CD8-positive, alpha-beta memory T cell (primary cell): ENCODE results near the gene PDCD2L. TPM values are rescaled to one million over a fixed set of nuclear protein-coding genes. Genes with fewer than 3 reads are reported as not detected.
A peak's percentile ranks its signal among the peaks of the same experiment; 100 is the strongest.

Experiments used
- CTCF ChIA-PET: fragments of 350-600 bp; sonication (Branson Sonifier 250); formaldehyde crosslinking; loops from one replicate; lab custom pipeline; 2021; ENCODE audit warnings: antibody characterized with exemption; lab: Charles Lee
- POLR2A ChIA-PET: fragments of 350-600 bp; sonication (Branson Sonifier 250); formaldehyde crosslinking; loops from one replicate; lab custom pipeline; 2021; ENCODE audit warnings: antibody characterized with exemption; lab: Charles Lee
- DNase-seq, 5 donors: peaks; one replicate each; pipeline versions ENCODE4 v3.0.0 to v3.0.0-alpha.2; 2020 to 2022; ENCODE audit warnings: mixed read lengths in 1 of 5
- H3K27ac ChIP-seq: one replicate; pipeline ENCODE4 v1.7.0; 2013; ENCODE audit warnings: low read depth, mild to moderate bottlenecking, low read length, moderate library complexity
- H3K27me3 ChIP-seq: 2 replicates; pipeline ENCODE4 v1.7.0; 2013; ENCODE audit warnings: low read length, mild to moderate bottlenecking; ENCODE audit not compliant: insufficient read depth, poor library complexity, severe bottlenecking
- H3K36me3 ChIP-seq: 2 replicates; pipeline ENCODE4 v1.7.0; 2013; ENCODE audit warnings: mild to moderate bottlenecking, low read length, moderate library complexity; ENCODE audit not compliant: insufficient read depth
- H3K4me1 ChIP-seq: 2 replicates; pipeline ENCODE4 v1.7.0; 2013; ENCODE audit warnings: mild to moderate bottlenecking, low read length, moderate library complexity; ENCODE audit not compliant: insufficient read depth
- H3K4me3 ChIP-seq: 2 replicates; pipeline ENCODE4 v1.7.0; 2013; ENCODE audit warnings: mild to moderate bottlenecking, low read length
- H3K9me3 ChIP-seq: 2 replicates; pipeline ENCODE4 v1.7.0; 2013; ENCODE audit warnings: mild to moderate bottlenecking, low read length
- H3K27ac Mint-ChIP-seq, 8 donors: one replicate each; pipeline ENCODE4 v1.8.0; 2020 to 2021; ENCODE audit warnings: mixed read lengths in 8 of 8, mild to moderate bottlenecking in 6 of 8, inconsistent platforms in 3 of 8, moderate library complexity in 3 of 8
- H3K27me3 Mint-ChIP-seq, 2 donors: one replicate each; pipeline ENCODE4 v1.8.0; 2020 to 2021; ENCODE audit warnings: mixed read lengths in 2 of 2, mild to moderate bottlenecking in 1 of 2, moderate library complexity in 1 of 2
- H3K36me3 Mint-ChIP-seq, 3 donors: one replicate each; pipeline ENCODE4 v1.8.0; 2020 to 2021; ENCODE audit warnings: mixed read lengths in 3 of 3, inconsistent platforms in 1 of 3, mild to moderate bottlenecking in 1 of 3
- H3K4me1 Mint-ChIP-seq, 3 donors: one replicate each; pipeline ENCODE4 v1.8.0; 2020 to 2021; ENCODE audit warnings: mixed read lengths in 3 of 3, inconsistent platforms in 1 of 3, mild to moderate bottlenecking in 1 of 3
- H3K4me3 Mint-ChIP-seq, 7 donors: one replicate each; pipeline ENCODE4 v1.8.0; 2020 to 2021; ENCODE audit warnings: mixed read lengths in 7 of 7, mild to moderate bottlenecking in 6 of 7, moderate library complexity in 4 of 7, inconsistent platforms in 2 of 7
- H3K9me3 Mint-ChIP-seq, 5 donors: one replicate each; pipeline ENCODE4 v1.8.0; 2020 to 2022; ENCODE audit warnings: mixed read lengths in 5 of 5, mild to moderate bottlenecking in 3 of 5, moderate library complexity in 2 of 5, inconsistent platforms in 1 of 5
- polyA plus RNA-seq: library from polyadenylated mRNA; unstranded; fragments of 300-500 nt; fragmentation: Illumina TruSeq; gene quantifications from one replicate; pipeline ENCODE4 v1.2.3, GENCODE V29; 2021
- total RNA-seq, 2 experiments: library from RNA; stranded (reverse); gene quantifications; one replicate each; pipeline ENCODE4 v1.2.3, GENCODE V29; 2021

PDCD2L gene
- total and polyA plus RNA-seq, 3 experiments from 2014 or later: 19.9 to 46.2 (median 40.0) TPM

DNA sequence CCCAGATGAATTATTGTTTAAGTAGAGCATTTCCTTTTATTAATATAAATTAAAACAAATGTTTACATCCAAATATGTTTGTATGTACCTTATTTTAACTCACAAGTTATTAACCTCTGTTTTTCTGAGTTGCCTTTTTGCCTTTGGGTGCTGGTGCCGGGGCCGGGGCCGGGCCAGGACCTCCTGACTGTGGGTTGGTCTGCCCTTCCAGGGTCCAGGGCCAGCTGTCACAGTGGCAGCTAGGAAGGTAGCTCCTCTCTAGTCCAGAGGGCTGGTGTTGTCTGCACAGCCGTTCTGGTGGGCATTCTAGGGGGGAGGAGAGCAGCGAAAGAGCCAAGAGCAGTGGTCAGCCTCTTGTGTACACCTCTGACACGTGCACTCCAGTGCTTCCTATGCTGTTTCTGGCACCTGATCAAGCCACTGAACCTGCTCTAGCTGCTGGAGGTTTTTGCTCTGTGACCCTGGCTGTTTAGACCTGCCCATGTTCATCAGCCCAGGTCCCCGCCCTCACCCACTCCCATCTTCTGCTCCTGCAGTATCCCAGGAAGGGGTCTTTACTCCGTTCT is 22.0 kb downstream of the PDCD2L start:
- no peaks in the 10 kb centered on the region for H3K27me3 Mint-ChIP-seq
- peaks cover 24 to 31% (median 29%) of the 10 kb centered on the region in 3 donors for H3K4me1 Mint-ChIP-seq
- no peaks in the 10 kb centered on the region for H3K9me3 ChIP-seq
- peaks cover 0 to 28% (median 2%) of the 10 kb centered on the region in 3 donors for H3K36me3 Mint-ChIP-seq
- no peak overlapping the region for H3K4me3 ChIP-seq
- CTCF ChIA-PET: interaction anchor here (1.1 to 2.4 kb wide), 2 partner anchors 67 to 648 kb away, joined by 3 to 7 read pairs; no protein-coding TSS in a partner anchor
- no peak for DNase-seq
- peaks cover 22% of the 10 kb centered on the region for H3K4me1 ChIP-seq
- POLR2A ChIA-PET: no interaction called here
- no peaks in the 10 kb centered on the region for H3K9me3 Mint-ChIP-seq
- H3K27me3 ChIP-seq: no peaks in the 10 kb centered on the region
- H3K27ac ChIP-seq: no peak overlapping the region
- peak overlapping the region in 3 of 8 donors; percentile 61 to 86 (median 75) for H3K27ac Mint-ChIP-seq
- H3K36me3 ChIP-seq: no peaks in the 10 kb centered on the region
- peak overlapping the region in 5 of 7 donors; percentile 5 to 56 (median 22) for H3K4me3 Mint-ChIP-seq

DNA sequence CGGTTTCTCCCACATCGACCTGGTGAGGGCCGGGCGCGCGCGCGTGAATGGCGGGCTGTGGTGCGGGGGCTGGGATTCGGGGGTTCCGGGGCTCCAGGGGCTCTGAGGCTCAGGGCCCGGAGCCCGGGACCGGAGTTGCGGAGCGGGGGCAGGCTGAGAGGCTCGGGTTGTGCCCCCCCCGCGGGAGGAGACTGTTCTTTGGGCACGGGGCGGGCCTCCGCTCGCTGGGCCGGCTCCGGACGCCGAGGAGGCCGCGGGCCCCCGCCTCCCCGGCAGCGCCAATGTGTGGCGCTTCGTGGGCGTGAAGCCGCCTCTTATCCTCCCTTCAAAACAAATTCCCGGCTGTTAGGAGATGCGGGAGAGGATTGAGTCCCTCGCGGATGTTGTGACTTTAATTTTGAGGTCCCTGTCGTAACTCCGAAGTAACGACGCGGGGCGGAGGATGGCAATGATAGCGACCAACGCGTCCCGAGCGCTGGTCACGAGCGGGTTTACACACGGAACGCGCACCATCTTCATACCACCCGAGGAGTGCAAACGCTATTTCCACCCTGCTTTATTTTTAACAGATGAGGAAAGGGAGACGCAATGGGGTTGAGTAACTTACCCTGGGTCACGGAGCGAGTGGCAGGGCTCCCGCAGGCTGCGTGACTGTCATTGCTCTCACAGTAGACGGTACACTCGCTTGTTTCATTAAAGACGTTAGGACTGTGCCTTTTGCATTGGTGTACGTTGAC is 24.5 kb downstream of the PDCD2L start:
- peaks cover 3% of the 10 kb centered on the region for H3K36me3 ChIP-seq

DNA sequence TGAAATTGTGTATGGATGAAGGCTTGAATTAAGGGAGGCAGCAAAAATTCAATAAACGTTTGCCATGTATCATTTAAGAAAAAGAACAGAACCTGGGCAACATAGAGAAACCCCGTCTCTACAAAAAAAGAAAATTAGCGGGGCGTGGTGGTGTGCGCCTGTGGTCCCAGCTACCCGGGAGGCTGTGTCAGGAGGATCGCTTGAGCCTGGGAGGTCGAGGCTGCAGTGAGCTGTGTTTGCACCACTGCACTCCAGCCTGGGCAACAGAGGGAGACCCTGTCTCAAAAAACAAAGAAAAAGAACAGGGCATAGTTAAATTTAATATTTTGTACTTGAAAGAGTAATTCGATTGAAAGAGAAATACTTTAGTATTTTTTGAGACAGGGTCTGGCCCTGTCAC is 25.4 kb downstream of the PDCD2L start:
- H3K36me3 ChIP-seq: peaks cover 10% of the 10 kb centered on the region
- CTCF ChIA-PET: interaction anchor here (1.4 to 1.7 kb wide), 2 partner anchors 9 to 28 kb away, joined by 4 read pairs; no protein-coding TSS in a partner anchor
- POLR2A ChIA-PET: no interaction called here
- H3K4me3 Mint-ChIP-seq: peak overlapping the region; percentile 97 to 99 (median 98)
- H3K27ac Mint-ChIP-seq: peak overlapping the region; percentile 72 to 97 (median 95)
- peaks cover 29% of the 10 kb centered on the region for H3K4me1 ChIP-seq
- no peaks in the 10 kb centered on the region for H3K9me3 Mint-ChIP-seq
- DNase-seq: no peak
- H3K4me1 Mint-ChIP-seq: peaks cover 34 to 52% (median 50%) of the 10 kb centered on the region in 3 donors
- peak overlapping the region; percentile 76 for H3K27ac ChIP-seq
- no peaks in the 10 kb centered on the region for H3K27me3 Mint-ChIP-seq
- H3K36me3 Mint-ChIP-seq: peaks cover 0 to 35% (median 2%) of the 10 kb centered on the region in 3 donors
- no peaks in the 10 kb centered on the region for H3K27me3 ChIP-seq
- no peaks in the 10 kb centered on the region for H3K9me3 ChIP-seq
- H3K4me3 ChIP-seq: peak overlapping the region; percentile 88

More for the DNA sequence above, 24.5 kb downstream of the PDCD2L start:
- Histone ChIP-seq H3K4me3 (peak overlapping the region; percentile 88), H3K27ac (peak overlapping the region; percentile 76), H3K9me3 (no peaks in the 10 kb centered on the region), H3K27me3 (no peaks in the 10 kb centered on the region), H3K4me1 (peaks cover 29% of the 10 kb centered on the region)
- no peaks in the 10 kb centered on the region for H3K9me3 Mint-ChIP-seq
- POLR2A ChIA-PET: interaction anchor here (0.6 to 1.1 kb wide), 4 partner anchors 24 to 975 kb away, joined by 3 to 6 read pairs (median 3); partner anchors contain the start of gene PDCD2L
- H3K4me1 Mint-ChIP-seq: peaks cover 29 to 48% (median 46%) of the 10 kb centered on the region in 3 donors
- peaks cover 0 to 35% (median 2%) of the 10 kb centered on the region in 3 donors for H3K36me3 Mint-ChIP-seq
- peak overlapping the region; percentile 97 to 99 (median 98) for H3K4me3 Mint-ChIP-seq
- CTCF ChIA-PET: interaction anchor here (1.6 to 2.4 kb wide), 2 partner anchors 19 to 70 kb away, joined by 3 to 7 read pairs; no protein-coding TSS in a partner anchor
- no peaks in the 10 kb centered on the region for H3K27me3 Mint-ChIP-seq
- peak overlapping the region; percentile 93 to 99 (median 97) for H3K27ac Mint-ChIP-seq
- DNase-seq: peak in 1 of 5 donors; percentile 60

DNA sequence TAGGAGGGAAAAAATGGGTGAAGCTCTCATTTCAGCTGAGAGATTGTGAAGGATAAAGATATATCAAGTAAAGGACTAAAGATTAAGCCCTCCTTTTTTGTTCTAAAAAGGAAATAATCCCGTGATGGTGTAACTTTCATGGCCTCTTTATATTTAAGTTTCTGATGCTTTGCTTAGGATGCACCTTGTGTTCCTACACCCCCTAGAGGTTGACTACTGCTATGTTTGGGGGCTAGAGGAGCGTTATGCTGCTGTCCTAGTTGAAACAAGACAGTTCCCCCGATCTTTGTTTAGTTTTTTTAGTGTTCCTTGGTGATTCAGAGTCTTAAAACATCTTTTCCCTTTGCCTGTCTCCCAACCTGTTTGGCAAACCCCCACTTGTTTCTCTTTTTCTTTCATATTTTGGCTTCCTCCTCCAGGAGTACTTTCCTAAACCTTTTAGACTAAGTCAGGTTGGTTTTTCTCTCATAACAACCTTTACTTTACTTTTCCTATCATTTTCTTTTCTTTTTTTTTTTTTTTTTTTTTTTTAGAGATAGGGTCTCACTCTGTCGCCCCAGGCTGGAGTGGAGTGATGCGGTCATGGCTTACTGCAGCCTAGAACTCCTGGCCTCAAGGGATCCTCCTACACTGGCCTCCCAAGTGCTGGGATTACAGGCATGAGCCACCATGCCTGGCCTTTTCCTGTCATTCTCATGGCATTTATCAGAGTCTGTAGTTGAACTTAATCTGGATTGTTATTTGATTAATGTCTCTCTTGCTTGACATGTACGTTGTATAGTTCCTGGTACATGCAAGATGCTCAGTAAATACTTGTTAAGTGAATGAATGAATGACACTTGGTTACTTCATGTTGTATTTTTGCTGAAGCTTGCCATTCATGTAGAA is 26.8 kb downstream of the PDCD2L start:
- Mint-ChIP-seq H3K4me1 (peaks cover 35 to 52% (median 50%) of the 10 kb centered on the region in 3 donors), H3K36me3 (peaks cover 0 to 43% (median 2%) of the 10 kb centered on the region in 3 donors), H3K4me3 (peak overlapping the region; percentile 1 to 99 (median 97)), H3K27ac (peak overlapping the region; percentile 62 to 87 (median 84)), H3K27me3 (no peaks in the 10 kb centered on the region), H3K9me3 (no peaks in the 10 kb centered on the region)
- peak in 4 of 5 donors; percentile 12 to 67 (median 54) for DNase-seq
- no peaks in the 10 kb centered on the region for H3K27me3 ChIP-seq
- H3K27ac ChIP-seq: no peak overlapping the region
- ChIA-PET CTCF (interaction anchor here (0.9 to 1.7 kb wide), 7 partner anchors 9 to 97 kb away, joined by 3 to 4 read pairs (median 3); no protein-coding TSS in a partner anchor), POLR2A (interaction anchor here (0.5 kb wide), 1 partner anchor 1711 kb away, joined by 3 read pairs; no protein-coding TSS in a partner anchor)
- peaks cover 29% of the 10 kb centered on the region for H3K4me1 ChIP-seq
- no peaks in the 10 kb centered on the region for H3K9me3 ChIP-seq
- H3K36me3 ChIP-seq: peaks cover 23% of the 10 kb centered on the region
- H3K4me3 ChIP-seq: peak overlapping the region; percentile 12

DNA sequence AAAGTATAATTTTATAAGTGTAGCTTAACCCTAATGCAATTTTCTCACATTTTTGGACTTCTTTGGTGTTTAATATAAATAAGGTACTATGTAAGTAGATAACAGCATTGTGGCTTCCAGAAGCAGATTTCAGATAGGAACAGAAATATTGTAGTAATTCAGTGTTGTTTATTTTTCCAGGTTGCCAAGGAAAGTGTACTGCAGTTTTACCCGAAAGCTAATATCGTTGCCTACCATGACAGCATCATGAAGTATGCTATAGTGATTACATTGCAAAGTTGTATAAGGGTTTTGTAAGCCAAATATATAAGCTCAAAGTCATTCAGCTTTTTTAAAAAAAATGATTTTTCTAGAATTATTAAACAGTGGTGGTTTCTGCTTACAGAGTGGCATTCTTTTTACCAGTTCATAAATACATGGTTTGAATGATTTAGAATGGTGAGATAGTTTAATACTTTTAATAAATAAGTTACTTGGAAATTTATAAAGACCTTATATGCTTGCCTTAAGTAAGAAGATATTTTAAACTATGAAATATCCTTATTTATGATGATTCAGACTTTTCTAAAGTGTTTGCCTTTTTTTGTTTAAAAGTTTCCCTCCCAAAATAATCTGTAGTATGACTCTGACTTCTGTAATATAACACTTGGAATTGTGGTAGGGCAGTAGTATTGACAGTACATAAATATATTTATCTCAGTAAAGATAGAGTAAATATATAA is 27.6 kb downstream of the PDCD2L start:
- ChIA-PET CTCF (interaction anchor here (0.9 to 1.4 kb wide), 2 partner anchors 9 to 12 kb away, joined by 3 read pairs; no protein-coding TSS in a partner anchor), POLR2A (no interaction called here)
- Histone ChIP-seq H3K4me3 (no peak overlapping the region), H3K27ac (no peak overlapping the region), H3K4me1 (peaks cover 29% of the 10 kb centered on the region), H3K36me3 (peaks cover 28% of the 10 kb centered on the region), H3K27me3 (no peaks in the 10 kb centered on the region), H3K9me3 (no peaks in the 10 kb centered on the region)
- H3K36me3 Mint-ChIP-seq: peaks cover 0 to 50% (median 4%) of the 10 kb centered on the region in 3 donors
- H3K4me1 Mint-ChIP-seq: peaks cover 35 to 52% (median 50%) of the 10 kb centered on the region in 3 donors
- H3K27ac Mint-ChIP-seq: no peak overlapping the region
- DNase-seq: no peak
- H3K4me3 Mint-ChIP-seq: no peak overlapping the region
- no peaks in the 10 kb centered on the region for H3K27me3 Mint-ChIP-seq
- no peaks in the 10 kb centered on the region for H3K9me3 Mint-ChIP-seq

DNA sequence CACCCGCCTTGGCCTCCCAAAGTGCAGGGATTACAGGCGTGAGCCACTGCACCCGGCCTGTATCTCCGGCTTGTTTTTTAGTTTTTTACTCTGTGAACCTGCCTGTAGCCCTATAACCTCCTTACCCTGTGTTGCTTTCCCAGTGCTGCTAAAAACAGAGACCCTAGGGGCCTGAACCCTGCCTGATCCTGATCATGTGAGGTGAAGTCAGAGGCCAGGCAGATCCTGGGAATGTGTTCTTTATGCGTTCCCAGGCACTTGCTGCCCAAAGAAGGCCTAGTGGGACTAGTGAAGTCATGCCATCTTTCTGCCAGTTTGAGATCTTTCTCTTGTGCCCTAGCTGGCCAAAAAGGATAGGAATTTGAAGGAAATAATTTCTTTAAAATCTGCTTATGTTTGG is 28.6 kb downstream of the PDCD2L start:
- Mint-ChIP-seq H3K4me3 (no peak overlapping the region), H3K36me3 (peaks cover 0 to 56% (median 4%) of the 10 kb centered on the region in 3 donors), H3K4me1 (peaks cover 34 to 50% (median 48%) of the 10 kb centered on the region in 3 donors), H3K27ac (peak overlapping the region in 3 of 8 donors; percentile 14 to 47 (median 36)), H3K27me3 (no peaks in the 10 kb centered on the region), H3K9me3 (no peaks in the 10 kb centered on the region)
- ChIA-PET CTCF (no interaction called here), POLR2A (no interaction called here)
- H3K27me3 ChIP-seq: no peaks in the 10 kb centered on the region
- no peak overlapping the region for H3K27ac ChIP-seq
- H3K9me3 ChIP-seq: no peaks in the 10 kb centered on the region
- H3K36me3 ChIP-seq: peaks cover 33% of the 10 kb centered on the region
- H3K4me3 ChIP-seq: no peak overlapping the region
- peaks cover 29% of the 10 kb centered on the region for H3K4me1 ChIP-seq
- no peak for DNase-seq

DNA sequence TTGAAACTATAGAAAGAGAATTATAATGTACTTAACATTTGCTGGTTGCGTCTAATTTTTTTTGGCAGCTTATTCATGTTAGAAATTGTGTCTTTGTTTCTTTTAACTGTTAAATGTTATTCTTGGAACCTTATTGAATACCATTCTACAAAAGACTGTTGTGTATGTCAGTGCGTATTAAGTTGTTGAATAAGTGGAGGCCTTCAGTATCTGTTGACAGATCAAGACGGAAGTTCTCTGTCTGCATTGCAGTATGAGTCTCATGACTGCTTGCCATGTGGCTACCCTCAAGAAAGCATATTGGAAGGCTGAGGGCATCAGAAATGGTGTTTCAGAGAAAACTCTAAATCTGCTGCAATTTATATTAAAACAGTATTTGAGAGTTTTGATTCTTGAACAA is 32.5 kb downstream of the PDCD2L start:
- Histone ChIP-seq H3K36me3 (peaks cover 60% of the 10 kb centered on the region), H3K27ac (no peak overlapping the region), H3K9me3 (no peaks in the 10 kb centered on the region), H3K4me3 (no peak overlapping the region), H3K4me1 (peaks cover 2% of the 10 kb centered on the region), H3K27me3 (no peaks in the 10 kb centered on the region)
- POLR2A ChIA-PET: no interaction called here
- H3K9me3 Mint-ChIP-seq: no peaks in the 10 kb centered on the region
- no peak overlapping the region for H3K4me3 Mint-ChIP-seq
- no peaks in the 10 kb centered on the region for H3K27me3 Mint-ChIP-seq
- DNase-seq: no peak
- H3K36me3 Mint-ChIP-seq: peaks cover 0 to 82% (median 7%) of the 10 kb centered on the region in 3 donors
- no peak overlapping the region for H3K27ac Mint-ChIP-seq
- peaks cover 9 to 24% (median 18%) of the 10 kb centered on the region in 3 donors for H3K4me1 Mint-ChIP-seq
- CTCF ChIA-PET: no interaction called here
